Effector CD4-positive, alpha-beta T cell (primary cell): Measurements from ENCODE around the gene MESD.

Experiments
- DNase-seq: peaks from one replicate; pipeline ENCODE4 v3.0.0-alpha.2; 2020

Gene MESD

DNA sequence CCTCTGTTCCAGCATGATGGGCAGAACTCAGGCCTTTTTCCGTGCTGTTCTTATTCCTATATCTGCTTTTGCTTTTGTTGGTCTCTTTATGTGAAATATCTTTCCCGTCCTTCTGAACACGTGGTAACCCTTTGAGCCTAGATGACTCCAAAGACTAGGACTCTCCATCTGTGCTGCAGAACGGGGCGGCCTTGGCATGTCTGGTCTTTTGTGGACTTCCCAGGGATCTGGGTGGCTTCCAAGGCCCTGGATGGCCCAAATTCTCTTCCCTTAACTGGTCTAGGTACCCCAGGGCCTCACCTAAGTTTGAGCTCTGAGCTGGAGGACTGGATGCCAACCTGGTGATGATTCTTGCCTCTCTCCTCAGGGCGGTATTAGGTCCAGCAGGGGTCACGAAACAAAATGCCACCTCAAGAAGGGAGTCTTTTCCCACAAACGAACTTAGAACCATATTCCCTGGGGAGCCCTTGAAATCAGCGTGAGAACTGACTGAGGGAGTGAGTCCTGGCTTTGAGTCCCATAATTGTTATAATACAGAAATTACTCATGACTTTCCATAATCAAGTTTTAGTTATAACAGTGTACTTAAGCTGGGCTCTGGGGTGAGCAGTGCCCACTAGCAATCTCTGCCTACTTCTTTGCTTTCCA lies 25.0 kb upstream of the MESD start:
- DNase-seq = no peak

DNA sequence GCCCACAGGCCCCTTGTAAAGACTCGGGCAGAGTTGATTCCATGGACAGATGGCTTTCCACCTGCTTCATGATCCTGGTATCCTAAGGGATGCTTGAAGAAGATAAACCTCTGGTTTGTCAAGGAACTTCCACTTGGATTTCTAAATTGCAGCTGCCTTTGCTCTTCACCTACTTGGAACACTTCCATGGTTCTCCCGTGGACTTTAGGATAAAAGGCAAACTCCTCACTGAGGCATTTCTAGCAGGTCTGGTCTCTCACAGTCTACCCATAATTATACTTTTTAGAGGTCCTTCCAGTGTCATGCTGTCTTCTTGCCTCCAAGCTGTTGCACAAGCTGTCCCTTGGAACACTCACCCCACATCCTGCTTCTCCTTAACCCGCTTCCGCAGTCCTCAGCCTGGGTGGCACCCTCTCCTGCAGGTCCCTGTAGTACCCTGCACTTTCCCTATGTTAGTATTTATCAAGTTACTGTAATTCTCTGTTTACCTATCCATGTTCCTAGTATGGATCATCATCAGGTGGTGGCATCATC lies 23.8 kb upstream of the MESD start:
- no peak for DNase-seq

DNA sequence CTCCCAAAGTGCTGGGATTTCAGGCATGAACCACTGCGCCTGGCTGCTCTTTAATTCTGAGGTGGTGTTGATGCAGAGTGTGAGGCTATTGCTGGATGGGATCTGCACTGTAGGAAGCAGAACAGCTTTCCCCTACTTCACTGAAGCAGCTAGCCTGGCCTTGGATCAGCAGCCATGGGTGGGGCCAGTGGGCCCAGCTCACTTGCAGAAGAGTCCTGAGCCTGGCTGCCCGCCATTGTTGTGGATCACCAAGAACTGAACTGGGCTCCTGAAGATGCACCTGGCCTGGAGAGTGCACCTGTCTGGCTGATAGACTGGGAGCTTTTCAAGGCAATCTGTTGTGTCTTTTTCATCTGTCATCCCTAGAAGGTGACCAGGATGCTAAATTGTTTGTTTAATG lies 23.0 kb upstream of the MESD start:
- no peak for DNase-seq

DNA sequence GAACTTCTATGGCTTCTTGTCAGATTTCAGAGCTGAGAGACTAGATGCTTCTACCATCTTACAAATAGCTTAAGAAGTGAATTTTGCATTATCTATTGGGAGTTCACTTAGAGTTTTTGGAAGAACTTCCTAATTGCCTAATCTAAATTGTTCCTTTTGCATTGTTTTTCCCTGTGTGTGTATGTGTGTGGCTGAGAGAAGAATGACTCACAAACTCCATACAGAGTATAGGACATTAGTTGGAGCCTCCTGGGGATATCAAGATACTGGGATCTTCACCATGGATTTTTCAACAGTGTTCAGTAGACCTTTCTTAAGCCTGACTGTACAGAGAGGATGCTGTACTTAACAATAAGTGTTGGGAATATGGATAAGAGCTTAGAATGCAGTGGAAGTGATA lies 22.0 kb upstream of the MESD start:
- no peak for DNase-seq

DNA sequence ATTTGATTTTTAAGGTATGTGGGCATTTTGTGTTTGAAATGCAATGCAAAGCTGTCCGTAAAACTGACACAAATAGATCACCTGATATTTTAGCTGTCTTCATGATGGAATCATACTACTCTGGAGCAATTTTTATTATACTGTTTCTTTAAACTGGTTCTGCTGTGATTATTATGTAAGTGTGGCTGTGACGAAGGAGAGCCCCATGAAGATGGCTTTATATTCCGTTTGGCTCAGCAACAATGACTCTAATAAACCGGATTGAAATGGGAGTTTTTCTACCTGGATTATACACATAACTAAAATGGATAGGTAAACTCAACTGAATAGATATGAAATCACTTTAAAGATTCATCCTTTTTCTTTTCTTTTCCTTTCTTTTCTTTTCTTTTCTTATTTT lies 20.5 kb upstream of the MESD start:
- no peak for DNase-seq

DNA sequence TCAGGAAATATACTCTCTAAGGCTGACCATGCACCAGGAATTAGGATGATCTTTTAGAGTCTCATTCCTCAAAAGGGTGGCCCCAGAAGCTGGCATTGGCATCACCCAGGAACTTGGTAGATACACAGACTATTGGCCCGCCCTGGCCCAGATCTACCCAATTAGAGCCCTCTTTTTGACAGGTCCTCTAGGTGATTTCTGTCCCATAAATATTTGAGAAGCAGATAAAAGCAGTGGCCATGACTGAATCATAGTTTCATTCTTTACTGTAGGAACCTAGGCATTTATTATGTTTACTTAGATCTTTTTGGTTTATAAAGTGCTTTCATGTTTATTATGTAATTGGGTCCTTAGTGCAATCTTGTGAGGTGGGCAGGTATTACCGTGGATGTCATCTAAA lies 18.7 kb upstream of the MESD start:
- DNase-seq = no peak

DNA sequence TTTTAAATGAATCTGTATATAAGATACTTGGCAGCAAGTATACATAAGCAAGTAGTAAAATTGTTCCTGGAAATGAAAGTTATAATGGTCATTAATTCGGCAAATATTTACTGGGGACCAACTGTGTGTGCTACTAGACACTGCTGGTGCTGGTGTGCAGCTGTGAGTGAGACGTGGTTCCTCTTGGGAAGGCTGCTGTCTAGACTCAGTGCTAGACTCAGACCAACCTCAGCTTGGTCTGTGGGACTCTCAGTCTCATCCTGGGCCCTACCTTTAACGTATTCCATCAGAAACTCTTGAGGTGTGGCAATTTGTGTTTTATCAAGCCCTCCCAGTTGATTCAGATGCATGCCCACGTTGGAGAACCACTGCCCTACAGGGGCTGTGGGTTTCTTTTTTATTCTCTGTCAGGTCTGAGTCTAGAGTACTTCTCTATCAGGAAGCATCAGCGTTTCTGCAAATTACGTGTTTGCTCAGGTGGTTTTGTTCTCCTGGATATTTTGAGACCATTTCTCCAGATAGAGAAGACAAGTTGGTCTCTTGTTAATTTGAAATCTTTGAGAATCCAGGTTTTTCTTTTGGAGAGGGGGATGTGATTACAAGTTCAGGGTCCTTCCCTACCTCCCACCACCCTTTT lies 17.9 kb upstream of the MESD start:
- DNase-seq = no peak

DNA sequence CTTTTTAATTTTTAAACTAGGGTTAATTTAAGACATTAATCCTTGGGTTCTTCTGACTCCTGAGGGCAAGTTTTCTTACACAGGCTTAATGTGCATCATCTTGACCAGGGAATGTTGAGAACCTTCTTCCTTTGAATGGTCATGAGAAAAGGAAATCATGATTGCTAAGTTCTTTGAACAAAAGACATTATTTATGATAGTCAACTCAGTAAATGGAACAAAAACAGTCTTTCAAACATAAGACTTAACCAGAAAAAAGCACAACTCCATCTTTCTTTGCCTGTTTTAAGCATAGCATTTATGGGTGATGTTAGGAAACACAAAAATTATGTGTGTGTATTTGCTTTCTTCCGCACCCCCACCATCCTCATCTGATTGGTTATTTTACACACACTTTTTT lies 16.5 kb upstream of the MESD start:
- no peak for DNase-seq

DNA sequence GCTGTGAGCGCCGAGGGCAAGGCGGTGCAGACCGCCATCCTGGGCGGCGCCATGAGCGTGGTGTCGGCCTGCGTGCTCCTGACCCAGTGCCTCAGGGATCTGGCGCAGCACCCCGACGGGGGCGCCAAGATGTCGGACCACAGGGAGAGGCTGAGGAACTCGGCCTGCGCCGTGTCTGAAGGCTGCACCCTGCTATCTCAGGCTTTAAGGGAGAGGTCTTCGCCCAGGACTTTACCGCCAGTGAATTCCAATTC lies 13.4 kb upstream of the MESD start:
- DNase-seq = no peak

DNA sequence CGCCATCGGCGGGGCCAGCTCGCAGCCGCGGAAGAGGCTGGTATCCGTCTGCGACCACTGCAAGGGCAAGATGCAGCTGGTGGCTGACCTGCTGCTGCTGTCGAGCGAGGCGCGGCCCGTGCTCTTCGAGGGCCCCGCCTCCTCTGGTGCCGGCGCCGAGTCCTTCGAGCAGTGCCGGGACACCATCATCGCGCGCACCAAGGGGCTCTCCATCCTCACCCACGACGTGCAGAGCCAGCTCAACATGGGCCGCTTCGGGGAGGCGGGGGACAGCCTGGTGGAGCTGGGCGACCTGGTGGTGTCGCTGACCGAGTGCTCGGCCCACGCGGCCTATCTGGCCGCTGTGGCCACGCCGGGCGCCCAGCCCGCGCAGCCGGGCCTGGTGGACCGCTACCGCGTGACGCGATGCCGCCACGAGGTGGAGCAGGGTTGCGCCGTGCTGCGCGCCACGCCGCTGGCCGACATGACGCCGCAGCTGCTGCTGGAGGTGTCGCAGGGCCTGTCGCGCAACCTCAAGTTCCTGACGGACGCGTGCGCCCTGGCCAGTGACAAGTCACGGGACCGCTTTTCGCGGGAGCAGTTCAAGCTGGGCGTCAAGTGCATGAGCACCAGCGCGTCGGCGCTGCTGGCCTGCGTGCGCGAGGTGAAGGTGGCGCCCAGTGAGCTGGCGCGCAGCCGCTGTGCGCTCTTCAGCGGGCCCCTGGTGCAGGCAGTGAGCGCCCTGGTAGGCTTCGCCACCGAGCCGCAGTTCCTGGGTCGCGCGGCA lies 12.9 kb upstream of the MESD start:
- DNase-seq = no peak

DNA sequence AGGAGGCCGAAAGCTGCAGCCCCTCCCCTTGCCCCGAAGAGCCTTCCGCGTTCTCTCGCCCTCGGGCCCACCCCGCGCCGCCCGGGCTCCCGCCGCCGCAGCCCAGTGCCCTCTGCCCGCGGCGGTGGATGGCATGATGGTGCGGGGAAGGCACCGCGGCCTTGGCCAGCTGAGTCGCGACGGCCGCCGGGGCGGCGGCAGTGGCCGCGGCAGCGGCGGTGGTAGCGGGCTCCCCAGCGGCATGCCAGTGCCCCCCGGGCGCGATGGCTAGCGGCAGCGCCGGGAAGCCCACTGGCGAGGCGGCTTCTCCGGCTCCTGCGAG lies 12.4 kb upstream of the MESD start:
- DNase-seq = no peak

DNA sequence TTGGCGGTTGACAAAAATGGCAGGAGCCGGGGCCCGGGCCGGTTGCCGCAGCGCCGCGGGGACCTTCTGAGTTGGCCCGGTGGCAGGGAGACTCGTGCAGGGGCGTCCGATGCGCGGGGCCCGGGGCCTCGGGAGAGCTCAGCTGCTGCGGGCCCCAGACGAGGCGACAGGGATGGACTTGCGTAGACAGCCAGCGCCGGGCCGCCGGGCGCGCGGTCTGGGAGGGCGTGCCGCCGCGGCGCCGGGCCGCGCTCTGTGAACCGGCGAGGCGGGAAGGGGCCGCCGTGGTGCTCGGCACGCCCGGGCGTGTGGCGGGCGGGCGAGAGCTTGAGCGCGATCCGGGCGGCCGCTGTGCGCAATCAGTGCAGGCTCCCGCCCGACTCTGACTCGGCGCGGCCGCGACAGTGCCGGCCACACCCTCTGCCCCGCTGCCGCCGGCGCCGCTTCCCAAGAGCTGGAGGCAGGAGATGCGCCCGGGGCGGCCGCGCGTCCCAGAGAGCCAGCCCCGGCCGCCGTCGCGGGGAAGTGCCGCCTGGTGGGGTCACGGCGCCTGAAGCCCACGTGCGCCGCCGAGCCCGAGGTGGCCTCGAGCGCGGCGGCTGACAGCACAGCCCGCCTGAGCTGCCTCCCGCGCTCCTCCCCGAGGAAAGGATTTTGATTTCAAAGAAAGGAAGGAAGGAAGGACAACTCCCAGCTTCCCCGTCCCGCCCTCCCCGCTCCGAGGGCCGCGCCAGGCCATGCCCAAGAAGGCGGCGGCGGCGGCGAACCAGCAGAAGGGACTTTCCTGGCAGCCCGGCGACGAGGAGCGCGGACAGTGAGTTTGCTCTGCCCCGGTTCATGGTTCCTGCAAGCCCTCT lies 11.8 kb upstream of the MESD start:
- DNase-seq = peak; percentile 45

DNA sequence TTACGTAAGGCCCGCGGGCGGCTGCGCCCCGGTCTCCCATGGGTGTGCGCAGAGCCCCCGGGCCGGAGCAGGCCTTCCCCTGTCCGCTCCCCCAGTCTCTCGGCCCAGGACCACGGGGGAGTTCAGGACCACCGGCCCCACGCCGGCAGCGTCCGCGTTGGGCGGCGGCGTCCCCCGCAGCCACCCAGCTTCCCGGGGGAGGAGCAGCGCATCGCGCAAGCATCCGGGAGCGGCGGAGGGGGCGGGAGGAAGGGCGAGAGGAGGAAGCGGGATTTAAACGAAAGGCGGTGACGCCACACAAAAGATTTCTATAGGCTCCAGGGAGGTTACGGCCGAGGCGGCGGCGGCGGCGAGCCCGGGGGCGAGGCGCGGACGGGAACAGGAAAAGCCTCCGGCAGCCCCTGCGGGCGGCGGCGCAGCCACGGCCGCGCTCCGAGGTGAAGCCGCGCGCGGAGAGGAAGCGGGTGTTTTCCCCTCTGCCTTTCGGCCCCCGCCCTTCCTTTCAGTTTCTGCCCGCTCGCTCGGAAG lies 11.1 kb upstream of the MESD start, which contains the start of gene TLNRD1:
Gene TLNRD1 (plus strand): TSS at position 300 of the 528 bp plus-strand sequence. CDS start 1,349 bp downstream, outside the sequence.
- peak; percentile 73 for DNase-seq

DNA sequence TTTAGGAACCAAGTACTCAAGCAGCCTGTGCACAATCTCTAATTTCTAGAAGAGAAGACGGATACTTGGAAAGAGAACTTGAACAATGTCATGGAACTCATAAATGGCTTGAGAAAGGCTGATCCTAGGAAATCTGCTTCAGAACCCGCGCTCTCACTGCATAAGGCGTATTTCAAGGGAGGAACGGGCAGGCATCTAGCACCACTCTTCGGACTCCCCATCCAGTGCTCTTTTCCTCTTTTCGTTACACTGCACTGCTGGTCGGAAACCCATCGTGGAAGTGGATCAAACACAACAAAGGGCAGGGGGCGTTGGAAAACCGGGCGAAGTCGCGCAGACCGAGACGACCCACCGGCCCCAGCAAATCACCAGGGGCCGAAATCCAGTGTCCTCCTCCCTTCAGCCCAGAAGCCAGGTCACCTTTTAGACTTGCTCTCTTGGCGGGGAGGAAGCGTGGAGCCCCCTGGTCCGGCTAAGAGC lies 10.6 kb upstream of the MESD start:
- DNase-seq = no peak

DNA sequence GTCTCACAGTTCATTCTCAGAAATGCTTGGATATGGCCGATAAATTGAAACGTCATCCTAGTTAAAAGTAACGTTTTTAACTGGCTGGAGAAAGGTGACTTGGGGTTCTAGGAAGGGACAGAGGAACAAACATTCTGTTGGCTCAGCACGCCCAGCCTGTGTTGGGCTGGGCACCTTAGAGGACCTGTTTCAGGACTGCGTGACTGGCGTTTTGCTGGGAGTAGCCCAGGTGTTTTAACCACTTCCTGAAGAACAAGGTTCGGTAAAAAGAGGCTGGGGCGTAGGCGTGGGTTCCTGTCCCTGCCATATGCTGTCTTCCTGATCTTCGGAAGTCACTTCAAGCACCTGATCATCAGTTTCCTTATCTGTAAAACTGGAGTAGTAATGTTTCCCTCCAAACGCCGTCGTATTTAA lies 10.0 kb upstream of the MESD start:
- DNase-seq = peak; percentile 35

DNA sequence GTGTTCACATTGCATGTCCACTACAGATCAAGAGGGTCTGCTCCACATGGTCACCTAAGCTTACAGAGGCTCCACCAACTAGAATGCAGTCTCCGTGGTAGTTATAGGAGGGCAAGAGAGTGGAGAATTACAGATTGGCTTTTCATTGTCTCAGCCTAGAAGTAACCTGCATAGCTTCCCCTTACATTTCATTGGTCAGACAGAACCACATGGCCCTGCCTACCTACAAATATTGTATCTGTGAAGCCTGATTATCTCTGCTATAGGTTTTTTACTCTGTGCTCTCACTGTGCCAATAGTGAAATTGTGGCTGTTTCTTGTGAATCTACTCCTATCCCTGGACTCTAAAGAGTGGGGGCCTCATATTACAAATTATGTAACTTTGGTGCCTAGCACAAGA lies 8.6 kb upstream of the MESD start:
- DNase-seq = no peak

DNA sequence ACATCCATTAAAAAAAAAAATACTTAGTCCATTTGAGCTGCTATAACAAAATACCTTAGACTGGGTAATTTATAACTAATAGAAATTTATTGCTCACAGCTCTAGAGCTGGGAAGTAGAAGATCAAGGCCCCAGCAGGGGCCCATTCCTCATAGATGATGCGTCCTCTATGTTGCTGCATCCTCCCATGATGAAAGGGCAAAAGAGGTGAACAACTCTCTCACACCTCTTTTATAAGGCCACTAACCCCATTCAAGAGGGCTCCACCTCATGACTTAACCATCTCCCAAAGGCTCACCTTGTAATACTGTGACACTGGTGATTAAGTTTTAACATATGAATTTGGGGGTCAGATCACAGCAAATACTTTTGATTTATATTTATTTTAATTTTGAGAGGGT lies 8.1 kb upstream of the MESD start:
- no peak for DNase-seq

DNA sequence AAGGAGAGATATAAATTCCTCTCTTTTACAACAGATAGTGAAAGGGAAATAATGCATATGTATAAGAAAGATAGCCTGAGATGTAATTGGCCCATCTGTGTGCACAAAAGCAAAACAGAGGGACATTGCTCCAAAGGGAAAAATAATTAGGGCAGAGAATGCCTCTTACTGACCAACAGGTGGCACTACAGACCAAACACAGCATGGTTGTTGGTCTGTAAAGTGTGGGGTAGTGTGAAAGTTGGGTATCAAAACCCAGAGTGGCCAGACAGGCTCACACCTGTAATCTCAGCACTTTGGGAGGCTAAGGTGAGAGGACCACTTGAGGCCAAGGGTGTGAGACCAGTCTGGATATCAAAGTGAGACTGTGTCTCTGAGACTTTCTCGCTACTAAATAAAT lies 6.6 kb upstream of the MESD start:
- DNase-seq = no peak

DNA sequence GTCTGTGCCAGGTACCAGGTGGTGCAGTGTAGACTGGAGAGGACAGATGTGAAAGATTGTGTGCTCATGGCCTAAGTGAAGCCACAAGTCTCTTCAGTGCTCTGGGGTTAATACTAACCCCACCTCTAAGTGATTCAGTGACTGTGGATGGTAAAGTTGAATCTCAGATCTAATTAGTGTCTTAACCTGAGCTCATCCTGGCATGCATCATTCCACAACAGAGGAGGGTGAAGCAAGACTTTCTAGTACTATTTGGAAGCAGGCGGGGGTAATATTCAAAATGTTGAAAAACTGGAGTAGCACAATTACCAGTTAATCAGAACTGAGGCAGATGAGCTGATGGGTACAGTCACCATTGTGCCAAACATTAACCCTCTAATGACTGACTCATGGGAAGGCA lies 2.8 kb upstream of the MESD start:
- DNase-seq = no peak

DNA sequence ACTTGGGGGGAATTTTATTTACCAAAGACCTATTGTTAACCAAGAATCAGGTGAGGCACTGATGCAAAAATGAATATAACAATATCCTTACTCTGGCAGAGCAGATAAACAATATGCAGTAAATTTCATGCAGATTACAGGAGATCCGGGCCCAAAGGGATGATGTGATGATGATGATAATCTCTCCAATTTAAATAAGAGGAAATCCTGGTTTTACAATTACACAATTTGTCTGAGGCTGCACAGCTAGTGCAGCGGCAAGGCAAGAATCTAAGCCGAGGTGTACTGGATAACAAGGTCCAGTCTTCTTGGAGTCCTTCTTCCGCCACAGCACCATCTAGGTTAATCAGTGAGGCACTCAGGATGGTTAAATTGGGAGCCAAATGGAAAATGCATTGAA lies 2.4 kb upstream of the MESD start:
- DNase-seq = no peak

DNA sequence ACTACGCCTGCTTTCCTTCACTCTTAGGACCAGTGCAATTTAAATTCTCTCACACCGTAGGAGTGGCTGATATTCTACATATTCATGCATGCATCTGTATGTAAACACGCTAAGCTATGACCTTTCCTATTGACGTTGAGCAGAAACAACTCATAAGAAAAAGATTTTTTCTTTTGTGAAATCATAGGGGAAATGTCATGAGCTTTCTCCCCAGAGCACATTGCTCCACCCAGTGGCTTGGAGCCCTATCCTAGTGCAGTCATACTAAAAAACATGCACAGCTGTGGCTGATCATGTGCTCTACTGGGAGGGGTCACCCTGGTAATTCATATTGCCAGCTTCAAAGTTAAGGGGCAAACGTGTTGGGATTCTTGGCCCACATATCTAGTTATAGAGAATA lies 1.8 kb upstream of the MESD start:
- DNase-seq = no peak

DNA sequence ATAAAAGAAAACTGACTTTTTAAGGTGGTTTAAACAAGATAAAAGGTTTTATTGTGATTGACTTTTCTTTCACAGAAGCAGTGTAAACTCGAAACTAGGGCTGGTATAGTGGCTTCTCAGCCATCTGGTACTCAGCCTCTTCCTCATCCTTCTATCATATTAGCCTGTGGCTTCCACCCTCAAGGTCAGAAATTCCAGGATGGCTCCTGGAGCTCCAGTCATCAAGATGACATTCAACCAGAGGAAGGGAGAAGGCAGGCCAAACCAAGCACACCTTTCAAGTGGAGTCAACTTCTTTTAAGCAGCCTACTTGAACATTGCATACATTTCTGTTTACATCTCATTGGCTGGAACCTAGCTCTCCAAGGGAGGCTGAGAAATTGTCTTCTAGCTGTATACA lies 1.3 kb upstream of the MESD start:
- DNase-seq = no peak

DNA sequence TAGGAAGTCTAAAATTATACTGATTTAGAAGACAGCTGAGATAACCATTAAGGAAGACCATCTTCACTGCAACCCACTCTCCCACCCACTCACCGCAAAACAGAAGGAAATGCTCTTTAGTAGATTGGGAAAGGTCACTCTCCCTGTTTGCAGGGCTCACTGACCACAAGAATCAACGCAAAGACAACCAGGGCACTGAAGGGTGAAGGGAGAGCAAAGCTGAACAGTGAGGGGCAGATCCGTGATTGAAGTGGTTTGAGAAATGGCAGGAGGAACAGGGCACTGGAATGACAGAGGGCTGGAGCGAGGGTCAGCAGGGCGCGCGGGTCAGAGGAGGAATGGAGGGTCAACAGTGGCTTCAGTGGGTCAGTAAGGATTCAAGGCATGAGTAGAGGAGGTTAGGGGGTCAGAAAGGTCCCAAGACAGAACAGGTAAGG lies 520 bp downstream of the MESD start:
- DNase-seq = no peak
